Activated naive CD8-positive, alpha-beta T cell treated with anti-CD3 and anti-CD28 coated beads for 36 hours (primary cell): ENCODE measurements around the gene DHRS7C. TPM values are rescaled to one million over a fixed set of nuclear protein-coding genes. Genes with fewer than 3 reads are reported as not detected.

ENCODE experiments used
- DNase-seq: peaks from one replicate; pipeline ENCODE4 v3.0.0; 2021
- H3K27ac Mint-ChIP-seq: one replicate; pipeline ENCODE4 v1.8.0; 2022; ENCODE audit warnings: mild to moderate bottlenecking, moderate library complexity, mixed read lengths
- H3K27me3 Mint-ChIP-seq: one replicate; pipeline ENCODE4 v1.8.0; 2022; ENCODE audit warnings: mild to moderate bottlenecking, mixed read lengths
- H3K36me3 Mint-ChIP-seq: one replicate; pipeline ENCODE4 v1.8.0; 2021; ENCODE audit warnings: mild to moderate bottlenecking, mixed read lengths
- H3K4me1 Mint-ChIP-seq: one replicate; pipeline ENCODE4 v1.8.0; 2021; ENCODE audit warnings: mixed read lengths
- H3K4me3 Mint-ChIP-seq: one replicate; pipeline ENCODE4 v1.8.0; 2022; ENCODE audit warnings: mild to moderate bottlenecking, moderate library complexity, mixed read lengths
- H3K9me3 Mint-ChIP-seq: one replicate; pipeline ENCODE4 v1.8.0; 2022; ENCODE audit warnings: mixed read lengths
- total RNA-seq, 2 experiments: library from RNA; stranded (reverse); gene quantifications; one replicate each; pipeline ENCODE4 v1.2.3, GENCODE V29; 2021

The DHRS7C gene, protein sequence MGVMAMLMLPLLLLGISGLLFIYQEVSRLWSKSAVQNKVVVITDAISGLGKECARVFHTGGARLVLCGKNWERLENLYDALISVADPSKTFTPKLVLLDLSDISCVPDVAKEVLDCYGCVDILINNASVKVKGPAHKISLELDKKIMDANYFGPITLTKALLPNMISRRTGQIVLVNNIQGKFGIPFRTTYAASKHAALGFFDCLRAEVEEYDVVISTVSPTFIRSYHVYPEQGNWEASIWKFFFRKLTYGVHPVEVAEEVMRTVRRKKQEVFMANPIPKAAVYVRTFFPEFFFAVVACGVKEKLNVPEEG
- total RNA-seq, result not detected

DNA sequence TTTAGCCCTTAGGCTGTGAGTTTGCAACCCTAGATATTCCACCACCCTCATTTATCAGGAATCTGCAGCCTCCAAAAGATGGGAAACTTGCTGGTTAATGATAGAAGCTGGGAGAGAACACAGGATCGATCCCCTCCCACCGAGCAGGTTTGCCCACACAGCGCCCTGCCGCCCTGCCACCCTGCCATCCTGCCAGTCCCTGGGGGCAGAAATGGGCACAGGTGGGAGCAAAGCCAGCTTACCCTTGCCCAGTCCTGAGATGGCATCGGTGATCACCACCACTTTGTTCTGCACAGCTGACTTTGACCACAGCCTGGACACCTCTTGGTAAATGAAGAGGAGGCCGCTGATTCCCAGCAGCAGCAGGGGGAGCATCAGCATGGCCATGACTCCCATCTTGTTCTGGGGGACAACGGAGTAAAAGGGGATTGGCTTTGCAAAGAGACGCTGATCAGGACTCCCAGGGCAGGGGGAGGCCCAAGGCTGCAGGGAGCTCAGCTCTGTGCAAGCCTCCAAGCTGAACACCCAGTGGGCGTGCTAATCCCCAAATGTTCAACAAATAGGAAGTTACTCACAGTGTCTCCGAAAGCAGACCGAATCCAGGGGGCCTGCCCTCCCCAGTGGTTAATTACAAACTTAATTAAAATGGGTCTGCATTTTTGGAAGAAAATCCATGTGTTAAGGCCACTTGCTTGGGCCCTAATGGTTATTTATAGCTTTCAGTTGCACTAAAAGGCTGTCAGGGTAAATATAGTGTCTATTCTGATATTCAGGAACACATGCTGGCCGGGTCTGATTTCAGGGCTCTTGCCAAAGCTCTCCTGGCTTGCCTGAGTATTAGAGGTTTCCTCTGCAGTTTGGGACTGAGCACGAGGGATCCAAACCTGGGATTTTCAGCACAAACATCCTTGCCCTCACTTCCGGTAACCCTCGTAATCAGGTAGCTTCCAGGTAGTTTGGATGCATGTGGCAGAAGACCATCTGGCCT lies at the start of gene DHRS7C:
TSS of gene DHRS7C (minus strand) at position 704 of the 988 bp plus-strand sequence. CDS start at position 396, 308 bp downstream.
- Mint-ChIP-seq H3K9me3 (no peaks in the 10 kb centered on the region), H3K27me3 (peaks cover 7% of the 10 kb centered on the region), H3K36me3 (no peaks in the 10 kb centered on the region), H3K4me3 (no peak within 1 kb of the TSS), H3K27ac (no peak within 1 kb of the TSS), H3K4me1 (no peaks in the 10 kb centered on the region)
- no peak for DNase-seq

DNA sequence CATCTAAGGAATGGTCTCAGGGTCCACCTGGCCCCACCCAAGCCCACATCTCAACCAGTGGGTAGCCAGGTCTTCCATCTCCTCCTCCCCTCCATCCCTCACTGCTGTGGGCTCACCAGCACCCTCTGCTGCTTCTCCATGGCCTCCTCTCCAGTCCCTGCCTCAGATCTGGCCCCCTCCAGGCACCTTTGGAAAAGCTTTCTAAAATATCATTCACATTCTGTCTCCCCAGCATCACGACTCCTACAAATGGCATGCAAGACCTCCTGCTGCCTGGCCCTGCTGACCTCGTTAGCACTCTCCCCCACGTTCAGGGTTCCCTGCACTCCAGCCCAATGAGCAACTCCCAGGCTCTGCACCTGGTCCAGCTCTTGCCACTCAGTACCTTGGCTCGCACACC lies 48.0 kb upstream of the DHRS7C start:
- Mint-ChIP-seq H3K36me3 (no peaks in the 10 kb centered on the region), H3K4me3 (no peak overlapping the region), H3K27ac (no peak overlapping the region), H3K27me3 (peaks cover 13% of the 10 kb centered on the region), H3K9me3 (no peaks in the 10 kb centered on the region), H3K4me1 (no peaks in the 10 kb centered on the region)
- DNase-seq, result no peak

DNA sequence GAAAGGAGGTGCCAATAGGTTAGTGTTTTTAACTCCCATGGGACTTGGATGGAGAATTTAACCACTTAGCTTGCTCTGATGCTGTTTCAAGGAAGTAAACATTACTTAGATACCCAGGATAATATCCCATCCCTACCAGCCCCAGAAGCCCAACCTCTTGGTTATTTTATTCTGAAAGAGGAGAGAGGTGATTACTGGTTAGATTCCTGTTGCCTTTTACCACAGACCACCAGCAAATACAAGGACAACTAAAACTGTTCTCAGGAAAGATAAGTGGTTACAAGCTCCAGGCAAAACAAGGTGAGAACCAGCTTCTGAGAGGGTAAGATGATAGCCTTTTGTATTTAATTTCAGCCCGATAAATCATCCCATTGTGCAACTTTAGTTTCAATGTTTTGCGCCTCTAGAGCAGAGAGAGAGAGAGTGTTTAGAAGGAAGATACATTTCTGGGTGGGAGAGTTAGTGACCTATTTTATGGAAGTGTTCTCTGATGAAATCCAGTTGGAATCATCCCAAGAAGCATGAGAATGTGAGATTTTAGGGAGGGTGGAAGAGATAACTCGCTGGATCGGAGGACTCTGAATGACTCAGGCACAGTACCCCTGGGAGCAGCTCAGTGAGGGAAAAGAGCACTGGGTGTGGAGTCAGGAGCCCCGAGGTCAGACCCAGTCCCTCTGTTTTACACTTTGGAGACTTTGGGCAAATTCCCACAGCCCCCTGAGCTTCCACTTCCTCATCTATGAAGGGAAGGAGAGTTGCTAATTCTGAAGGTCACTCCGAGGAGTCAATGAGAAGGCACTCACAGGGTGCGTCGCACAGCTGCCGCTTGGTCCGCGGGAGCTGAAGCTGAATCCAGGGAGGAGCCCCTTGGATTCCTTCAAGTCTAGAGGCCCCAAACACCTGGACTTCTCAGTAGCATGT lies 46.4 kb upstream of the DHRS7C start:
- no peak for DNase-seq
- H3K9me3 Mint-ChIP-seq, result no peaks in the 10 kb centered on the region
- no peaks in the 10 kb centered on the region for H3K36me3 Mint-ChIP-seq
- H3K27me3 Mint-ChIP-seq, result peaks cover 13% of the 10 kb centered on the region
- H3K4me1 Mint-ChIP-seq, result no peaks in the 10 kb centered on the region
- H3K4me3 Mint-ChIP-seq, result no peak overlapping the region
- no peak overlapping the region for H3K27ac Mint-ChIP-seq

DNA sequence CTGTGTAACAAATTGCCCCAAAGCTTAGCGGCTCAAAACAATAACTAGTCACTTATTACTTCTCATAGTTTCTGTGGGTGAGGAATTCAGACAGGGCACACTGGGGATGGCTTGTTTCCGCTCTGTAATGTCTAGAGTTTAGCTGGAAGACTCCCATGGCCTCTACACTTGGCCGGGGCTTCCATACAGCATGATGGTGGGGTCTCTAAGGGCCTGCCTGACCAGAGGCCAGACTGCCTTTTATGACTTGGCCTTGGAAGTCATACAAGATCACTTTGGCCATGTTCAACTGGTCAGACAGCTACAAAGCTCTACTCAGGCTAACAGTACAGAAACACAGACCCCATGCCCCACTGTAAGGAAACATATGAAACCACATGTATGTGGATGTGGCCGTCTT lies 42.5 kb upstream of the DHRS7C start:
- H3K4me1 Mint-ChIP-seq, result no peaks in the 10 kb centered on the region
- H3K9me3 Mint-ChIP-seq, result no peaks in the 10 kb centered on the region
- H3K27me3 Mint-ChIP-seq, result peaks cover 12% of the 10 kb centered on the region
- no peaks in the 10 kb centered on the region for H3K36me3 Mint-ChIP-seq
- DNase-seq, result no peak
- H3K4me3 Mint-ChIP-seq, result no peak overlapping the region
- H3K27ac Mint-ChIP-seq, result no peak overlapping the region

DNA sequence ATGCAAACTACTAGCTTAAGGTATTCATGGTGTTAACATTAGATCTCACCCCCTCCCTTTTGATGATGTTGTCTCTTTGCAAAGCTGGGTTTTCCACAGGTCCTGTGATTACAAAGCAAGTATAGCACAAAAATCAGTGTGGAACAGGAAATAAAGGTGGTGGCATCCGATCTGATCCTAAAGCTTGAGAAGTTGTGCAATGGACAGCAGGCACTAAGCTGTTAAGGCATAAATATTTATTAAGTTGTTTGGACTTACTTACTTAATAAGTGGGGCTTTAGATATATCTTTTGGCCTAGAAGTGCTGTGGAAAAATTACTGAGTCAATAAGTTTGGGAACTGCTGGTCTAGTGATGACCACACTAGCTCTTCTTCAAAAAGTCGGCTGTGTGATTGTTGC lies 39.3 kb upstream of the DHRS7C start:
- Mint-ChIP-seq H3K4me1 (no peaks in the 10 kb centered on the region), H3K27ac (no peak overlapping the region), H3K27me3 (peaks cover 15% of the 10 kb centered on the region), H3K9me3 (no peaks in the 10 kb centered on the region), H3K4me3 (no peak overlapping the region), H3K36me3 (no peaks in the 10 kb centered on the region)
- DNase-seq, result no peak

DNA sequence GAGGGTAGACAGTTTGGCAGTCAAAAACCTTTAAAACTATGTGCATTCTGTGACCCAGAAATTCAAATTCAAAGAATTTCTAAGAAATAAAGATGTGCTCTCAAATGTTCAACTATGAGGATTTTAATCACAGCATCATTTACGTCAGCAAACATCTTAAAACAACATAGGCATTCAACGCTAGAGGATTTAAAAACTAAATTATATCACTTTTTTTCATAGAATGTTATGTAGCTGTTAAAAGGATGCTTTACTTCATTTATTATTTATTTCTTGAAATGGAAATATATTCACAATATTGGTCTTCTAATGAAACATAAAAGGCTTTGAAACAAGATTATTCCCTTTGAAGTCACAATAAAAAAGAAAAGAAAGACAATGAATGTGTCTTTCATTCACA lies 38.0 kb upstream of the DHRS7C start:
- Mint-ChIP-seq H3K27ac (no peak overlapping the region), H3K36me3 (no peaks in the 10 kb centered on the region), H3K4me3 (no peak overlapping the region)

DNA sequence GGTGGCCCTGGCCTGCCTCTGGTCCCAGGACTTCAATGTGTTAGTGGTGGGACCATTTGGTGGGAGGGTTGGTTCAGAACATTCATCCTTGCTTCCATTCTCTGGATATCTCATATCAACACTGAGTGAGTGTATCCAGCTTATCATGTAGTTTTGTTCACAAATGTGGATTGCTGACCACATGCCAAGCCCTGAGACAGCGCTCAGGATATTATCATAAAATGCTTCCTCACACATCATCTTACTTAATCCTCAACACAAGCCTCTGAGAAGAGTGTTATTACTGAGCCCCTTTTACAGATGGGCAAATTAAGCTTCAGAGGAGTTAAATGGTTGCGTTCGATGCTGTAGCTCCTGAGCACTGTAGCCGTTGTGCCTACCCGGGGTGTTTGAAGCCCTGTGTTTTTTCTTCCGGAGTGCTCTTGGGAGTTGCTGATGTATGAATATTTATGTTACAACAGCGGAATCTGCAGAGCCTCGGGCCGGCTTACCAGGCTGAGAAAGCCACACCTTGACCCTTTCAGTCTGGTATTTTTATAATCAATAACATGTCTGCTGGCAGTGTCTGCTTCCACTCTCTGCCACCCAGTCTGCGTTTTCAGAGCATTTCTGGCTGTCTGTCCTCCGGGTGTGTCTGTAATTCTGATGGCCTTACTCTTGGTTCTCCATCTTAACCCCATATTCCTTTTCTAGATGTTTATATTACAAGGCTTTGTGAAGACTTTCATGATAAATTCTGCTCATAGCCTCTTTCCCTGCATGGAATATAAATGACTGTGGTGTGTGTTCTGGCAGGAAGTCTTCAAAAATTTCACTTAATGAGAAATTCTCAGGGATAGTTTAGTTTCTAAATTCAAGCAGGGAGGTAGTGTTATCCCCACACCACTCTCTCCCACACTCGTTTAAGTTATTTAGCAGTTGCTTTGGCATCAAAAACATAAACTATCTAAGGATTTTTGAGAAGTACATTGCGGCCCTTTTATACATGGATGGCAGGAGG lies 37.2 kb upstream of the DHRS7C start:
- H3K36me3 Mint-ChIP-seq, result no peaks in the 10 kb centered on the region
- peaks cover 21% of the 10 kb centered on the region for H3K27me3 Mint-ChIP-seq
- H3K9me3 Mint-ChIP-seq, result no peaks in the 10 kb centered on the region
- H3K4me1 Mint-ChIP-seq, result no peaks in the 10 kb centered on the region
- H3K27ac Mint-ChIP-seq, result no peak overlapping the region
- H3K4me3 Mint-ChIP-seq, result no peak overlapping the region
- no peak for DNase-seq

More for the DNA sequence above, 38.0 kb upstream of the DHRS7C start:
- H3K27me3 Mint-ChIP-seq, result peaks cover 21% of the 10 kb centered on the region
- no peaks in the 10 kb centered on the region for H3K9me3 Mint-ChIP-seq
- H3K4me1 Mint-ChIP-seq, result no peaks in the 10 kb centered on the region
- no peak for DNase-seq

DNA sequence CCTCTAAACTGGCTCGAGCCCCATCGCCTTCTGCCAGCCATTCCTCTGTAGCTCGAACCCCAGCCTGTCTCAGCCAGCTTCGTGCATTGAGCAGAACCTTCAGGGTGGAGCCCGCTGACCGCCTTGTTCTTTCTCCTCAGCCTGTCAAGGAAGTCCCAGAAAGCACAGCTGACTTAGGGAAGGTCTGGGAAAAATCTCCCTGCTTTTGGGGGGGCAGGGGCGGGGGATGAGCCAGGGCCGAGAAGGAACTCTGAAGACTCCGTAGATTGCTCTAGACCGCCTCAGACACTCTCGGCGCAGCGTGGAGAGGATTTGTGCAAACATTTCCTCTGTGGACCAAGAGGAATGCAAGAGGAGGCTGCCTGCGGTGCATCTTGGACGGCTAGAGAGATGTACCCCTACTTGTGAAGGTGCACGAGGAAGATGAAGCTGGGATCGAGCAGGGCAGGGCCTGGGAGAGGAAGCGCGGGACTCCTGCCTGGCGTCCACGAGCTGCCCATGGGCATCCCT lies 34.3 kb upstream of the DHRS7C start, which contains the start of gene GLP2R:
TSS of gene GLP2R (plus strand) at position 284 of the 510 bp plus-strand sequence. CDS start at position 424, 140 bp downstream.
- Mint-ChIP-seq H3K4me3 (no peak within 1 kb of the TSS), H3K27ac (no peak within 1 kb of the TSS), H3K4me1 (no peaks in the 10 kb centered on the region), H3K27me3 (peaks cover 27% of the 10 kb centered on the region), H3K36me3 (peaks cover 3% of the 10 kb centered on the region), H3K9me3 (peaks cover 3% of the 10 kb centered on the region)
- no peak for DNase-seq

DNA sequence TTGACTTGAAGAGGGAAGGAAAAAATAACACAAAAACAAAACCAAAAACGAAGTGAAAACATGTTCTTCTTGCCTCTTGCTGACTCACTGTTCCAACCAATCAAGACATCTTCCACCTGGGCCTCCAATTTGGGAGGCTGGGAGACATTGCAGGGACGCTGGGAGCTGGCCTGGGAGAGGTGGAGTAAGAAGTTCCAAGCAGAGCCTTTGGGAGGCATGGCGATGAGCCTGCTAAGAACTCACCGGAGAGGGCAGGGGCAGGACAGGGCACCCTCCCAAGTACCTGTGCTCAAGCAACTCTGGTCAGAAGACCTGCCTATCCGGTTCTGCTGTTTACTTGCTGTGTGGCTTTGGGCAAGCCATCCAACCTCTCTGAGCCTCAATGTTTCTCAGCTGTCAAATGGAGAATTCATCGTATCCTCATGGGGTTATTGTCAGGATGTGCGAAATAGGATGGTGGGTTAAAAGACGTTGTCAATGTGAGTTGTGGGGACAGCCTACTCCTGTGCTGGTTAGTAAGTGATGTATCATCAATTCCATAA lies 33.5 kb upstream of the DHRS7C start:
- no peaks in the 10 kb centered on the region for H3K4me1 Mint-ChIP-seq
- no peak for DNase-seq
- peaks cover 3% of the 10 kb centered on the region for H3K36me3 Mint-ChIP-seq
- peaks cover 23% of the 10 kb centered on the region for H3K27me3 Mint-ChIP-seq
- peaks cover 3% of the 10 kb centered on the region for H3K9me3 Mint-ChIP-seq
- no peak overlapping the region for H3K27ac Mint-ChIP-seq
- H3K4me3 Mint-ChIP-seq, result no peak overlapping the region

DNA sequence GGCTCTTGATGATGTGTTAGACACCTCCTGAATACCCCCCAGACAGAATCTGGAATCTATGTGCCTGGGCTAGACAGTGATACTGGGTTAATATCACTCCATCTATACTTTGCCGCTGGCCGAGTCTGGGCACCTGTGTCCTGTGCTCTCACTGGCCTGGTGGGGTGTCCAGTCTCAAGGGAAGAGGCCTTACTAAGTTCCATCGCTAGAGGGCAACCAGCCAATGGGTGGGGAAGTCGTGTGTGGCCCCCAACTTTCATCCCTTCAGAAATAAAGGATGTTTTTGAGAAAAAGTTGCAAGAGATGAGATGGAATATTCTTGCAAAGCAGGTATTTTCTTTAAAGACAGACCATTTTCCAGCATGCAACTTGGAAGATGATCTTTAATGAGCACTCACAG lies 32.7 kb upstream of the DHRS7C start:
- Mint-ChIP-seq H3K4me1 (no peaks in the 10 kb centered on the region), H3K4me3 (no peak overlapping the region), H3K36me3 (peaks cover 3% of the 10 kb centered on the region), H3K9me3 (peaks cover 3% of the 10 kb centered on the region), H3K27ac (no peak overlapping the region), H3K27me3 (peaks cover 20% of the 10 kb centered on the region)
- no peak for DNase-seq

DNA sequence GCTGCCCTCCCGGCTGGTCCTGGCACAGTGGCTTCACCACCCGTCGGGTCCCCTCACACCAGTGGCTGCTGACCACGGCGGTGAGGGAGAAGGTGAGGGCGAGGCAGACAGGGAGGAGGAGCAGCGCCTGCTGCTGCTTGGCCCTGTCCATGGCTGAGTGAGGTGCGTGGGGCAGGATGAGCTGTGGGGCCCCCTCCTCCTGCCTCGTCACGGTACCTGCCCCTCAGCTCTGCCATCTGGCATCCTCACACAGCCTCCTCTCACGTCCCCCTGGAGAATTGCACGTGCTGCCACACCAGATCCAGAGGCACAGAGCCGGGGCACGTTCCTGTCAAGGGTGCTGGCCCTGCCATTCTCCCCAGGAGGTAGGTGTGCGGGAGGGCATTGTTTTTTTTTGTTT lies 30.5 kb upstream of the DHRS7C start, which contains the start of gene GSG1L2:
TSS of gene GSG1L2 (minus strand) at position 159 of the 400 bp plus-strand sequence. CDS start at position 151, 8 bp downstream.
- no peak within 1 kb of the TSS for H3K4me3 Mint-ChIP-seq
- no peak within 1 kb of the TSS for H3K27ac Mint-ChIP-seq
- H3K4me1 Mint-ChIP-seq, result no peaks in the 10 kb centered on the region
- peaks cover 3% of the 10 kb centered on the region for H3K36me3 Mint-ChIP-seq
- peaks cover 3% of the 10 kb centered on the region for H3K9me3 Mint-ChIP-seq
- DNase-seq, result no peak
- peaks cover 16% of the 10 kb centered on the region for H3K27me3 Mint-ChIP-seq

DNA sequence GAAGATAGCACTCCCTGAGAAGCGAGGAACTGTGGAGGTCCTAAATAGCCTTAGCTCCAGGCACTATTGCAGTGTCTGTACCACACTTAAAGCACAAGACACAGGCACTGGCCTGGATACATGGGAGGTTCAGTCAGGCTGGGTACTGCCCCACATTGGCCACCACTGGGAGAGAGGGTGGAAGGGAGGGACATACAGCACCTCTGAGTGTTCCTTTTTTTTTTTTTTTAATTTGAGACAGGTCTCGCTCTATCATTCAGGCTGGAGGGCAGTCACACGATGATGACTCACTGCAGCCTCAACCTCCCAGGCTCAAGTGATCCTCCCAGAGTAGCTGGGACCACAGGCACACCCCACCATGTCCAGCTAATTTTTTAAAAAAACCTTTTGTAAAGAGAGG lies 29.1 kb upstream of the DHRS7C start:
- H3K27ac Mint-ChIP-seq, result no peak overlapping the region
- peaks cover 3% of the 10 kb centered on the region for H3K36me3 Mint-ChIP-seq
- no peak for DNase-seq
- no peak overlapping the region for H3K4me3 Mint-ChIP-seq
- H3K27me3 Mint-ChIP-seq, result peaks cover 12% of the 10 kb centered on the region
- no peaks in the 10 kb centered on the region for H3K4me1 Mint-ChIP-seq
- H3K9me3 Mint-ChIP-seq, result peaks cover 3% of the 10 kb centered on the region

DNA sequence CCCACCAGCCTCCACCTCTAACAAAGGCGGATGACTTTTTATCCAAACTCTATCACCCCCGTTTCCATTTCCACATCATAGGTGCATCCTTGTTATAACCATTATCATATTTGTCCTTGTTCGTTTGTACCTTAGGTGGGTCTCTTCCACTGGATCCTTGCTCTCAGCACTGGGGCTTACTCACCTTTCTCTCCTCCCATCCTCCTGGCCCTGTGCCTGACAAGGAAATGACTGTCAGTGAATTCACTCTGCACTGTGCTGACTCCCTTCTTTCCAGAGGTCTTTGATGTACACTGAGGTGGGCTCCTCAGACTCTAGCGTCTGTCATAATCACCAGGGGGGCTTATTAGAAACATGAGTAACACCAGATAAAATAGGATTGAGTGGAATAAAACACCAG lies 27.4 kb upstream of the DHRS7C start:
- peaks cover 3% of the 10 kb centered on the region for H3K36me3 Mint-ChIP-seq
- no peak for DNase-seq
- peaks cover 5% of the 10 kb centered on the region for H3K27me3 Mint-ChIP-seq
- H3K4me3 Mint-ChIP-seq, result no peak overlapping the region
- H3K27ac Mint-ChIP-seq, result no peak overlapping the region
- H3K9me3 Mint-ChIP-seq, result peaks cover 3% of the 10 kb centered on the region
- no peaks in the 10 kb centered on the region for H3K4me1 Mint-ChIP-seq
